ENCODE results near the gene AHDC1. TPM values are rescaled to one million over a fixed set of nuclear protein-coding genes. Genes with fewer than 3 reads are reported as not detected.

Gene AHDC1
- total and polyA plus RNA-seq, 2 of the 13 experiments (the other 11 are each of a cell fraction or from before 2014, with no cell fraction given): 1.0 to 2.7 TPM

- ATAC-seq (no peak; the same call in 2 of the 3 replicates), DNase-seq (ENCODE audit: low spot score) (no peak), FAIRE-seq (no peak)
- no peaks in the 10 kb centered on the region for H3K79me2 ChIP-seq (ENCODE audit: insufficient read depth, low read length)
- in situ Hi-C loops (cut with HindIII; ENCODE audit: extremely low pct_ligation_motif_present, low pct_unique_long_range_greater_than_20kb) (loop anchor here (5.0 kb wide), 1 partner anchor 42 kb away; no protein-coding TSS in a partner anchor), intact Hi-C loops (cut with micrococcal nuclease; ENCODE audit: unreplicated experiment) (no loop called here)
- POLR2A ChIA-PET: no interaction called here
- H3K36me3 ChIP-seq (replicated peaks in 1 of 2; ENCODE audit: control insufficient read depth in 1 of 2, insufficient read depth in 2 of 2, low read length in 2 of 2): no peaks in the 10 kb centered on the region
- no peak overlapping the region for H3K9ac ChIP-seq (ENCODE audit: insufficient read depth, low read depth, low read length)
- no peaks in the 10 kb centered on the region for H4K20me1 ChIP-seq (ENCODE audit: insufficient read depth, low read length)
- H3K27me3 ChIP-seq (ENCODE audit: control insufficient read depth in 1 of 2, insufficient read depth in 2 of 2, low read length in 2 of 2): peaks cover 0 to 18% of the 10 kb centered on the region in 2 experiments; a peak in 3 of 5 replicates
- no peak overlapping the region for H2AFZ ChIP-seq (ENCODE audit: low read length)
- 61% methylated on average over 29 of the region's 41 CpGs for WGBS (ENCODE audit: low lambda C conversion rate)
- H3K4me3 ChIP-seq (replicated peaks in 1 of 3; ENCODE audit: insufficient read depth in 1 of 3, low read depth in 2 of 3, low read length in 3 of 3): no peak overlapping the region
- H3K9me3 ChIP-seq (ENCODE audit: low read length): no peaks in the 10 kb centered on the region
- H3K27ac ChIP-seq (ENCODE audit: extremely low read length, insufficient read depth, low read length): no peak overlapping the region
- H3K4me2 ChIP-seq (ENCODE audit: low read depth, low read length): no peak overlapping the region
- CTCF ChIA-PET (ENCODE audit: low intra/inter-chr PET ratio, low total read pairs): no interaction called here
- BruUV-seq (replicated peaks): no TSS peak
- H3K4me1 ChIP-seq (ENCODE audit: insufficient read depth, low read length): peaks cover 23% of the 10 kb centered on the region
- TF ChIP-seq SKI (IDR thresholded peaks at IDR 0.05; ENCODE audit: partially characterized antibody) (no peak), HNRNPLL (IDR thresholded peaks at IDR 0.05; ENCODE audit: low read depth, low read length, poor library complexity, severe bottlenecking) (no peak), ZSCAN9 (CRISPR knock-in tag; IDR thresholded peaks at IDR 0.05; ENCODE audit: borderline replicate concordance) (no peak), HOXA3 (CRISPR knock-in tag; IDR thresholded peaks at IDR 0.05) (no peak), MED8 (CRISPR knock-in tag; IDR thresholded peaks at IDR 0.05; ENCODE audit: insufficient replicate concordance) (no peak), ISX (CRISPR knock-in tag; conservative IDR thresholded peaks at IDR 0.05) (no peak), STAG1 (CRISPR knock-in tag; IDR thresholded peaks at IDR 0.05) (no peak), ZNF224 (CRISPR knock-in tag; IDR thresholded peaks at IDR 0.05) (no peak), ZNF234 (CRISPR knock-in tag; conservative IDR thresholded peaks at IDR 0.05) (no peak), SNAPC5 (CRISPR knock-in tag; IDR thresholded peaks at IDR 0.05; ENCODE audit: borderline replicate concordance) (no peak), IKZF1 (IDR thresholded peaks at IDR 0.05) (no peak), PBX2 (CRISPR knock-in tag; IDR thresholded peaks at IDR 0.05) (no peak), ZBED4 (CRISPR knock-in tag; IDR thresholded peaks at IDR 0.05; ENCODE audit: borderline replicate concordance) (no peak)
- TF ChIP-seq, protein P1, sequence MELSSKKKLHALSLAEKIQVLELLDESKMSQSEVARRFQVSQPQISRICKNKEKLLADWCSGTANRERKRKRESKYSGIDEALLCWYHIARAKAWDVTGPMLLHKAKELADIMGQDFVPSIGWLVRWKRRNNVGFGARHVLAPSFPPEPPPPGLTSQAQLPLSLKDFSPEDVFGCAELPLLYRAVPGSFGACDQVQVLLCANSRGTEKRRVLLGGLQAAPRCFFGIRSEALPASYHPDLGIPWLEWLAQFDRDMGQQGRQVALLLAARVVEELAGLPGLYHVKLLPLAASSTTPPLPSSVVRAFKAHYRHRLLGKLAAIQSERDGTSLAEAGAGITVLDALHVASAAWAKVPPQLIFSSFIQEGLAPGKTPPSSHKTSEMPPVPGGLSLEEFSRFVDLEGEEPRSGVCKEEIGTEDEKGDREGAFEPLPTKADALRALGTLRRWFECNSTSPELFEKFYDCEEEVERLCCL (CRISPR knock-in tag; IDR thresholded peaks at IDR 0.05; ENCODE audit: borderline replicate concordance): no peak
- TF ChIP-seq, protein P2, sequence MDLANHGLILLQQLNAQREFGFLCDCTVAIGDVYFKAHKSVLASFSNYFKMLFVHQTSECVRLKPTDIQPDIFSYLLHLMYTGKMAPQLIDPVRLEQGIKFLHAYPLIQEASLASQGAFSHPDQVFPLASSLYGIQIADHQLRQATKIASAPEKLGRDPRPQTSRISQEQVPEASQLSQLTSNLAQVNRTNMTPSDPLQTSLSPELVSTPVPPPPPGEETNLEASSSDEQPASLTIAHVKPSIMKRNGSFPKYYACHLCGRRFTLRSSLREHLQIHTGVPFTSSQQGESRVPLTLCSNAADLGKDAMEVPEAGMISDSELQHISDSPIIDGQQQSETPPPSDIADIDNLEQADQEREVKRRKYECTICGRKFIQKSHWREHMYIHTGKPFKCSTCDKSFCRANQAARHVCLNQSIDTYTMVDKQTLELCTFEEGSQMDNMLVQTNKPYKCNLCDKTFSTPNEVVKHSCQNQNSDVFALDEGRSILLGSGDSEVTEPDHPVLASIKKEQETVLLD (CRISPR knock-in tag; IDR thresholded peaks at IDR 0.05; ENCODE audit: low read depth): no peak
- TF ChIP-seq, protein P3, sequence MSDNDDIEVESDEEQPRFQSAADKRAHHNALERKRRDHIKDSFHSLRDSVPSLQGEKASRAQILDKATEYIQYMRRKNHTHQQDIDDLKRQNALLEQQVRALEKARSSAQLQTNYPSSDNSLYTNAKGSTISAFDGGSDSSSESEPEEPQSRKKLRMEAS (IDR thresholded peaks at IDR 0.05): no peak
Measured at GRCh38 chr1:27615346-27616192, 11.6 kb upstream of the AHDC1 start.

All from HepG2 (cell line).